Spleen (tissue), 11 donors: ENCODE data around the gene OCIAD1. TPM values are rescaled to one million over a fixed set of nuclear protein-coding genes. Genes with fewer than 3 reads are reported as not detected.

Experiments used
- DNase-seq: peaks from one replicate; pipeline ENCODE4 v3.0.0-alpha.2; 2020
- H3K27ac ChIP-seq, 8 donors: fragments of 200-600 bp; sonication (generic) in 7 of 8; 1 replicate in 4 of 8; 2 replicates in 4 of 8; pipeline versions ENCODE4 v1.5.0 to v1.8.0; 2016 to 2021; ENCODE audit warnings: inconsistent platforms in 4 of 8, mild to moderate bottlenecking in 4 of 8, moderate library complexity in 1 of 8
- H3K27me3 ChIP-seq, 7 donors: fragments of 200-600 bp; sonication (generic) in 6 of 7; replicated peaks in 1 of 7; 1 replicate in 4 of 7; 2 replicates in 3 of 7; pipeline versions ENCODE4 v1.5.0 to v1.8.0; 2016 to 2021; ENCODE audit warnings: inconsistent platforms in 3 of 7, mild to moderate bottlenecking in 1 of 7
- H3K36me3 ChIP-seq, 6 donors: fragments of 200-600 bp; sonication (generic) in 5 of 6; 1 replicate in 4 of 6; 2 replicates in 2 of 6; pipeline versions ENCODE4 v1.5.0 to v1.8.0; 2016 to 2021; ENCODE audit warnings: inconsistent platforms in 2 of 6
- H3K4me1 ChIP-seq, 6 donors: fragments of 200-600 bp; sonication (generic) in 5 of 6; 1 replicate in 3 of 6; 2 replicates in 3 of 6; pipeline versions ENCODE4 v1.5.0 to v1.8.0; 2016 to 2021; ENCODE audit warnings: inconsistent platforms in 3 of 6
- H3K4me3 ChIP-seq, 8 donors: fragments of 200-600 bp; sonication (generic) in 7 of 8; 1 replicate in 4 of 8; 2 replicates in 4 of 8; pipeline versions ENCODE4 v1.5.0 to v1.8.0; 2016 to 2021; ENCODE audit warnings: inconsistent platforms in 4 of 8, mild to moderate bottlenecking in 4 of 8, moderate library complexity in 2 of 8
- H3K9me3 ChIP-seq, 8 donors: fragments of 200-600 bp; sonication (generic) in 7 of 8; 1 replicate in 4 of 8; 2 replicates in 4 of 8; pipeline versions ENCODE4 v1.5.0 to v1.8.0; 2016 to 2021; ENCODE audit warnings: inconsistent platforms in 4 of 8
- POLR2A ChIP-seq, 3 donors: fragments of 450-650 bp; IDR thresholded peaks; one replicate each; pipeline ENCODE4 v1.5.1; 2017; ENCODE audit warnings: antibody characterized with exemption in 3 of 3, mild to moderate bottlenecking in 1 of 3
- POLR2AphosphoS5 ChIP-seq, 3 donors: sonication (generic); formaldehyde crosslinking; IDR thresholded peaks; one replicate each; pipeline ENCODE4 v1.5.1; 2017; ENCODE audit warnings: antibody characterized with exemption in 3 of 3
- WGBS, 5 donors: extraction: QIAGEN DNeasy Blood & Tissue Kit in 3 of 5; methylation state at CpG; one replicate each; pipeline versions ENCODE4 v1.1.5 to v1.1.7; 2013 to 2018; 5-methylcytosine and 5-hydroxymethylcytosine counted together
- intact Hi-C: fragments of 100-400 bp; cut with DNase I; formaldehyde crosslinking; loops from one replicate; pipeline ENCODE4 v1.15.0; 2023; ENCODE audit warnings: low total_unique reads
- polyA plus RNA-seq, 3 donors: library from polyadenylated mRNA; stranded (reverse); fragments of 200-250 nt; gene quantifications; one replicate each; pipeline ENCODE4 v1.2.1, GENCODE V29; 2013
- total RNA-seq, 7 donors: library from RNA; depleted of rRNA in 3 of 7; stranded (reverse); fragments of >200 nt in 3 of 7; fragmentation: NEBNext Ultra II Directional in 4 of 7; extraction: Animal tissue kit (Norgen Biotek cat#: 25700) in 4 of 7; gene quantifications; one replicate each; pipeline versions ENCODE4 v1.1.0 to v1.2.1, GENCODE V29; 2016 to 2021
- TF ChIP-seq, protein P1 (sequence below), 11 experiments: fragments of 200-600 bp in 7 of 11; fragments of 450-650 bp in 4 of 11; sonication (generic) in 4 of 11; IDR thresholded peaks in 8 of 11; conservative IDR thresholded peaks in 3 of 11; 1 replicate in 7 of 11; 2 replicates in 4 of 11; pipeline versions ENCODE4 v1.4.0 to v1.8.0; 2016 to 2021; ENCODE audit warnings: antibody characterized with exemption in 11 of 11, inconsistent platforms in 4 of 11, mild to moderate bottlenecking in 1 of 11
- donor health status: healthy with polysubstance abuse.
- donor health status: DM: no; HTN: no; CAD: no; lungs with moderate emphysema.
- donor health status: DM: no; HTN: no; CAD: no.
- donor health status: Bipolar disorder and iron deficiency.
- donor health status: healthy.
- donor health status: DM: no; HTN: no; CAD: no.
- donor health status: DM: yes; HTN: yes; CAD: no.

OCIAD1 gene
- total and polyA plus RNA-seq, 10 donors, result 86.7 to 114 (median 98.6) TPM

DNA sequence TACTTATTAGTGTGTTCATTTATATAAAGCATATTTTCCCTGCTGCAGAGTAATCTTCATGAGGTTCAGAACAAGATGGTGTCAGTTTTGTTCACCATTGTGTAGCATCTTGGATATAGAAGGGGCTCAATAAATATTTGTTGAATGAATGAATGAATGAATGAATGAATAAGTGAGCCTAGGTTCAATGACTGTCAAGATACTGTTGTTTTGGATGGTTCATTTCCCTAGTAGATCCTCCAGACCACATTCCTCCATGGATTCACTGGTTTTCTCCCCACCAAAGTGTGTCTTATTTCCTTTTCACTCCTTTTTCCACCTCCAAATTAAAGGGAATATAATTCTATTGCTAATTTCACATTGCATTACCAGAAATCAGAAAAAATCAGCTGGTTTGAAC is 77.8 kb downstream of the OCIAD1 start:
- H3K4me1 ChIP-seq, result peaks cover 0 to 25% (median 19%) of the 10 kb centered on the region in 6 donors
- no peak overlapping the region for H3K27ac ChIP-seq
- TF ChIP-seq POLR2A (IDR thresholded peaks at IDR 0.05), result no peak
- TF ChIP-seq, protein P1, sequence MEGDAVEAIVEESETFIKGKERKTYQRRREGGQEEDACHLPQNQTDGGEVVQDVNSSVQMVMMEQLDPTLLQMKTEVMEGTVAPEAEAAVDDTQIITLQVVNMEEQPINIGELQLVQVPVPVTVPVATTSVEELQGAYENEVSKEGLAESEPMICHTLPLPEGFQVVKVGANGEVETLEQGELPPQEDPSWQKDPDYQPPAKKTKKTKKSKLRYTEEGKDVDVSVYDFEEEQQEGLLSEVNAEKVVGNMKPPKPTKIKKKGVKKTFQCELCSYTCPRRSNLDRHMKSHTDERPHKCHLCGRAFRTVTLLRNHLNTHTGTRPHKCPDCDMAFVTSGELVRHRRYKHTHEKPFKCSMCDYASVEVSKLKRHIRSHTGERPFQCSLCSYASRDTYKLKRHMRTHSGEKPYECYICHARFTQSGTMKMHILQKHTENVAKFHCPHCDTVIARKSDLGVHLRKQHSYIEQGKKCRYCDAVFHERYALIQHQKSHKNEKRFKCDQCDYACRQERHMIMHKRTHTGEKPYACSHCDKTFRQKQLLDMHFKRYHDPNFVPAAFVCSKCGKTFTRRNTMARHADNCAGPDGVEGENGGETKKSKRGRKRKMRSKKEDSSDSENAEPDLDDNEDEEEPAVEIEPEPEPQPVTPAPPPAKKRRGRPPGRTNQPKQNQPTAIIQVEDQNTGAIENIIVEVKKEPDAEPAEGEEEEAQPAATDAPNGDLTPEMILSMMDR (IDR thresholded peaks at IDR 0.05 in 8 of 11, conservative IDR thresholded peaks at IDR 0.05 in 3 of 11), result no peak
- no peak for TF ChIP-seq POLR2AphosphoS5 (IDR thresholded peaks at IDR 0.05)
- H3K27me3 ChIP-seq, result no peaks in the 10 kb centered on the region
- intact Hi-C loops, result no loop called here
- no peak overlapping the region for H3K4me3 ChIP-seq
- DNase-seq, result no peak
- no peaks in the 10 kb centered on the region for H3K9me3 ChIP-seq
- peaks cover 0 to 9% (median 0%) of the 10 kb centered on the region in 6 donors for H3K36me3 ChIP-seq

DNA sequence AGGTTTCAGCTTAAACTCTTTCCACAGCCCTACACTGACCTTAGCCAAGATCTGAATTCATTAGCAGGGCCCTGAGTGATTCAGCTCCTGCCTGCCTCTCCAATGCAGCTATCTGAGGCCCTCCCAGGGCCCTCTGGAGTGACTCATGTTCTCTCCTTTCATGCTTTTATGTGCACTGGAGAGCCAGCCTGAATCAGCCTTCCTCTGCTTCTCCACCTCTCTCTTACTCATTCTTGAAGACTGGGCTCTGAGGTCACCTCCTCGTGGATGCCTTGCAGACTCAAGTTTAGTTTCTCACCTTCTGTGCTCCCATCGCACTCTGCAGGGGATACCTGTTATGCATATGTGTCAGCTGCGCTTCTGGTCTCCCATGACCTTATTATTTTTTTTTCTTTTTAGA is 78.8 kb downstream of the OCIAD1 start:
- H3K36me3 ChIP-seq, result no peaks in the 10 kb centered on the region
- peaks cover 0 to 25% (median 19%) of the 10 kb centered on the region in 6 donors for H3K4me1 ChIP-seq
- intact Hi-C loops, result no loop called here
- TF ChIP-seq, protein P1 (IDR thresholded peaks at IDR 0.05 in 8 of 11, conservative IDR thresholded peaks at IDR 0.05 in 3 of 11), result no peak
- TF ChIP-seq POLR2A (IDR thresholded peaks at IDR 0.05) (no peak), POLR2AphosphoS5 (IDR thresholded peaks at IDR 0.05) (no peak)
- no peaks in the 10 kb centered on the region for H3K9me3 ChIP-seq
- DNase-seq, result no peak
- no peaks in the 10 kb centered on the region for H3K27me3 ChIP-seq
- H3K4me3 ChIP-seq, result no peak overlapping the region
- WGBS, 5 donors, result 70 to 89% (median 84%) methylated on average over 3 of the region's 3 CpGs
- no peak overlapping the region for H3K27ac ChIP-seq

DNA sequence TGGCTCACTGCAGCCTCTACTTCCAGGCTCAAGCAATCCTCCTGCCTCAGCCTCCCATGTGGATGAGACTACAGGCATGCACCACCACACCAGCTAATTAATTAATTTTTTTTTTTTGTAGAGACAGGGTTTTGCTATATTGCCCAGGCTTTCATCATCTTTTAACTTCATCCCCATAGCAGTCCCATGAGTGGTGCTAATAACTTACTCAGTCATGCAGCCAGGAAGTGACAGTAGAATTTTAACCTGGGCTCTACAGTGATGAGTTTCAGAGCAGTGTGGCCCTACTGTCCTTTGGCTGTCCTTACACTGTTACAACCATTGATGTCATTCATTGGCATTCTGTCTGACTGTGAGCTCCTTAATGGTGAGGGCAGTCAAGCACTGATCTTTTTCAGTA is 79.6 kb downstream of the OCIAD1 start:
- Histone ChIP-seq H3K27ac (no peak overlapping the region), H3K9me3 (no peaks in the 10 kb centered on the region), H3K36me3 (no peaks in the 10 kb centered on the region), H3K27me3 (no peaks in the 10 kb centered on the region), H3K4me3 (no peak overlapping the region), H3K4me1 (peaks cover 0 to 18% (median 13%) of the 10 kb centered on the region in 6 donors)
- intact Hi-C loops, result no loop called here
- DNase-seq, result no peak
- TF ChIP-seq POLR2A (IDR thresholded peaks at IDR 0.05) (no peak), POLR2AphosphoS5 (IDR thresholded peaks at IDR 0.05) (no peak)
- TF ChIP-seq, protein P1 (IDR thresholded peaks at IDR 0.05 in 8 of 11, conservative IDR thresholded peaks at IDR 0.05 in 3 of 11), result no peak

Other genes starting within 250 kb of the OCIAD1 start
- 100 to 1,000 TPM in 4 of 7 donors, 10 to 100 TPM in 3; 88.7 to 118 (median 101) TPM for gene FRYL, start 50.8 kb upstream of the OCIAD1 start, total RNA-seq
- gene FRYL, start 50.8 kb upstream of the OCIAD1 start, polyA plus RNA-seq, result 10 to 100 TPM; 14.2 to 16.1 (median 14.6) TPM
- 10 to 100 TPM; 13.5 to 22.4 (median 17.6) TPM for gene OCIAD2, start 75.7 kb downstream of the OCIAD1 start, total RNA-seq
- 10 to 100 TPM; 33.4 to 58.4 (median 37.6) TPM for gene OCIAD2, start 75.7 kb downstream of the OCIAD1 start, polyA plus RNA-seq
- gene CWH43, start 155.2 kb downstream of the OCIAD1 start, total RNA-seq, result not detected
- not detected for gene CWH43, start 155.2 kb downstream of the OCIAD1 start, polyA plus RNA-seq